Activated CD4-positive, alpha-beta T cell treated with anti-CD3 and anti-CD28 coated beads, Interleukin-10, Interleukin-2, amounts not matched to agents 100 ng/mL and 50 ng/mL, durations not matched to agents 16 hours and 8 hours (primary cell): Measurements from ENCODE around the gene CD83.

ENCODE experiments used
- DNase-seq: peaks from one replicate; pipeline ENCODE4 v3.0.0-alpha.2; 2020

Gene CD83

GRCh38 chr6:14092316-14092715 is 25.3 kb upstream of the CD83 start:
- no peak for DNase-seq

GRCh38 chr6:14092838-14093789 is 24.5 kb upstream of the CD83 start:
- no peak for DNase-seq

GRCh38 chr6:14094721-14095120 is 22.9 kb upstream of the CD83 start:
- DNase-seq = no peak

- DNase-seq = no peak
These were observed 22.1 kb upstream of the CD83 start for GRCh38 chr6:14095437-14095836.

- no peak for DNase-seq
These were observed 17.4 kb upstream of the CD83 start for GRCh38 chr6:14100138-14100537.

- no peak for DNase-seq
These were observed 16.6 kb upstream of the CD83 start for GRCh38 chr6:14100966-14101365.

GRCh38 chr6:14102383-14102782 is 15.2 kb upstream of the CD83 start:
- DNase-seq = no peak

- no peak for DNase-seq
These were observed 12.0 kb upstream of the CD83 start for GRCh38 chr6:14105547-14105946.

- DNase-seq = no peak
These were observed 10.6 kb upstream of the CD83 start for GRCh38 chr6:14107000-14107399.

GRCh38 chr6:14107711-14108494 is 9.7 kb upstream of the CD83 start:
- DNase-seq = no peak

- no peak for DNase-seq
These were observed 8.8 kb upstream of the CD83 start for GRCh38 chr6:14108571-14109410.

- no peak for DNase-seq
These were observed 8.2 kb upstream of the CD83 start for GRCh38 chr6:14109411-14109826.

GRCh38 chr6:14110001-14110818 is 7.4 kb upstream of the CD83 start:
- peak; percentile 62 for DNase-seq

GRCh38 chr6:14113976-14114375 is 3.6 kb upstream of the CD83 start:
- DNase-seq = no peak

- DNase-seq = peak; percentile 38
These were observed 493 bp downstream of the CD83 start for GRCh38 chr6:14118091-14118439.

GRCh38 chr6:14118446-14118845 is 874 bp downstream of the CD83 start:
- peak; percentile 26 for DNase-seq

- no peak for DNase-seq
These were observed 2.2 kb downstream of the CD83 start for GRCh38 chr6:14119784-14120183.

- DNase-seq = no peak
These were observed 3.0 kb downstream of the CD83 start for GRCh38 chr6:14120546-14120945.

GRCh38 chr6:14121936-14122344 is 4.4 kb downstream of the CD83 start:
- DNase-seq = peak; percentile 84

GRCh38 chr6:14123386-14124111 is 6.0 kb downstream of the CD83 start:
- no peak for DNase-seq

- no peak for DNase-seq
These were observed 7.8 kb downstream of the CD83 start for GRCh38 chr6:14125346-14125745.
